Neural progenitor cell (in vitro differentiated cells): Measurements from ENCODE around the gene PRCD.

ENCODE experiments used
- CTCF ChIP-seq: fragments of 200-600 bp; sonication (generic); IDR thresholded peaks from 2 replicates; pipeline ENCODE4 v1.5.1; 2017; ENCODE audit warnings: antibody characterized with exemption, mild to moderate bottlenecking
- EZH2 ChIP-seq: fragments of 200-600 bp; sonication (generic); IDR thresholded peaks from 2 replicates; pipeline ENCODE4 v1.6.1; 2017; ENCODE audit warnings: antibody characterized with exemption, mild to moderate bottlenecking, moderate library complexity
- EZH2phosphoT487 ChIP-seq: fragments of 200-600 bp; sonication (generic); IDR thresholded peaks from 2 replicates; pipeline ENCODE4 v1.6.1; 2017; ENCODE audit warnings: antibody characterized with exemption

DNA sequence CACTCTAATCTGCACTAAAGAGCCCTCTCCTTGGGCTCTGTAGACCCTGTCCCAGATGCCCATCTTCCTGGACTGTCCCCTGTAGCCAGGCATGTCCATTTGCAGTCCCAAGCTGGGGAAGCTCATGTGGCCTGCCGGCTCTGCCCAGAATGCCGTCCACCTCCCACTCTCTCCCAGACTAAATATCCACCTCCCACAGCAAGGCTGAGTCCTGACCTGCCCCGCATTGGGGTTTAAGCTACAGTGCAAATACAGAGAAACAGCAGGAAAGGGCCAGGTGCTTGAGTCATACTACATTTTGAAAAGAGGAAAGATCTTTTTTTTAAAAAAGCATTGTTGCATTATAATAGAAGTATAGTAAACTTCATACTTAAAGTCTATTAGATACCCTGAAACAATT, 42.8 kb downstream of the PRCD start:
- no peak for TF ChIP-seq CTCF
- TF ChIP-seq EZH2, result no peak
- no peak for TF ChIP-seq EZH2phosphoT487
